Stimulated activated CD8-positive, alpha-beta memory T cell treated with anti-CD3 and anti-CD28 coated beads, Interleukin-4, amount 100 ng/mL, for 4 hours (primary cell): ENCODE measurements around the gene GRB7.

Experiments
- DNase-seq, 2 donors: peaks; one replicate each; pipeline ENCODE4 v3.0.0-alpha.2; 2020; ENCODE audit warnings: low read depth in 2 of 2, low spot score in 1 of 2

The GRB7 gene

DNA sequence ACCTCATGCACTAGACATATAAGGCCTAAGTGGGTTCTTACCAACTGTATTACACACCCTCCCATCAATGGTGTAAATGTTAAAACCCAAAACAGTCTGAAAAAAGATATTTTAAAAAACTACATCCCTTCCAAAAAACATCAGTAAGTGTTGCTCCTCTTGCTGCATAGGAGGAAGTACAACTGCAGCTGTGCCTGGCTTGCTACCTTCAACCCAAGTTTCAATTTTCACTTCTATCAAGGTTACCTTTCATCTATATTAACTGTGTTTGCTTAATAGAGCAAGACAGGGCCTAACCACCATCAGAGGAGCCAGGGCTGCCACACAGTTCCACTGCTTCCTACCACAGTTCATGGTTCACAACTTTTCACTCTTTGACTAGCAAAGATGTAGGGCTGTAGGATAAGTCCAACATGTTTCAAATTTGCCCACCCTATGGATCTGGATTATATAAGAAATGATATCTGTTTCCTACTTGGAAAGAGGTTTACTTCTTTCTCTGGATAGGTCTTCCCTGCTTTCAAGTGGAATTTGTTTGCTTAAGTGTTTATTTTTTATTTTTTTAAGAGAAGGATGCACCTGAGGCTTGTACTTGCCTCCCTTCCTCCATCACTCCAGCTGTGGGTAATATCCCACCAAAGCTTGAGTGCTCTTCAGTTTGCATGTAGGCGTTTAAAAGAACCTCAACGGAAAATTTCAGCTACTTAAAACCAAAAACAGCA is 56.7 kb downstream of the GRB7 start:
- no peak for DNase-seq
